ENCODE measurements around the gene ENTPD6.
"Not testable (repeated sequence)": the region's sequence is repeated elsewhere in the genome, so short reads cannot be mapped to it uniquely, and the experiment has no call there.

ENTPD6 gene

GRCh38 chr20:25252686-25253421 lies 57.3 kb downstream of the ENTPD6 start:
- ATAC-seq (ENCODE audit: low read depth): no peak
- no peak overlapping the region for H3K4me3 Mint-ChIP-seq
- no peaks in the 10 kb centered on the region for H3K9me3 Mint-ChIP-seq
- H3K27me3 Mint-ChIP-seq: no peaks in the 10 kb centered on the region
- H3K27ac Mint-ChIP-seq: no peak overlapping the region
- H3K4me1 Mint-ChIP-seq: peaks cover 15% of the 10 kb centered on the region
- DNase-seq (ENCODE audit: low spot score in 2 of 2): no peak
- peaks cover 2% of the 10 kb centered on the region for H3K36me3 Mint-ChIP-seq

DNA sequence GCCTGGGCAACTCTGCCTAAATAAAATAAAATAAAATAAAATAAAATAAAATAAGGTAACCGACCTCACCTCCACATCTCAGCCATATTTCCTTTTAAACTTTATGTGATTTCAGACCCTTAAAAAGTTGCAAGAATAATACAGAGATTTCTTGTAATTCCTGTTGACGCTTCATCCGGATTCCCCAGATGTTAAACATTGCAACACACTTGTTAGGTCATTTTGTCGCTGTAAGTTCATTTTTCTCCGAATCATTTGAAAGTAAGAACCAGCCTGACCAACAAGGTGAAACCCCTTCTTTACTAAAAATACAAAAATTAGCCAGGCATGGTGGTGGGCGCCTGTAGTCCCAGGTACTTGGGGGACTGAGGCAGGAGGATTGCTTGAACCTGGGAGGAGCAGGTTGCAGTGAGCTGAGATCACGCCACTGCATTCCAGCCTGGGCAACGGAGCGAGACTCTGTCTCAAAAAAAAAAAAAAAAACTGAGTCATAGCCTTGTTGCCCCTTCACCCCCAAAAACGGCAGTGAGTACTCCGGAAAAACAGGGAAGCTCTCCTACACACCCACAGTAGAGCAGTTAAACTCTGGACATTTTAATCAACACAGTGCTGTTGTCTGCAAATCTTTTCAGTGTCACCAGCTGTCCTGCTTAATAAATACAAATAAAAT lies 58.2 kb downstream of the ENTPD6 start:
- no peak overlapping the region for H3K27ac Mint-ChIP-seq
- no peaks in the 10 kb centered on the region for H3K27me3 Mint-ChIP-seq
- peaks cover 3% of the 10 kb centered on the region for H3K36me3 Mint-ChIP-seq
- DNase-seq (ENCODE audit: low spot score in 2 of 2) (no peak), ATAC-seq (ENCODE audit: low read depth) (no peak)
- no peak overlapping the region for H3K4me3 Mint-ChIP-seq
- no peaks in the 10 kb centered on the region for H3K9me3 Mint-ChIP-seq
- H3K4me1 Mint-ChIP-seq: peaks cover 15% of the 10 kb centered on the region

DNA sequence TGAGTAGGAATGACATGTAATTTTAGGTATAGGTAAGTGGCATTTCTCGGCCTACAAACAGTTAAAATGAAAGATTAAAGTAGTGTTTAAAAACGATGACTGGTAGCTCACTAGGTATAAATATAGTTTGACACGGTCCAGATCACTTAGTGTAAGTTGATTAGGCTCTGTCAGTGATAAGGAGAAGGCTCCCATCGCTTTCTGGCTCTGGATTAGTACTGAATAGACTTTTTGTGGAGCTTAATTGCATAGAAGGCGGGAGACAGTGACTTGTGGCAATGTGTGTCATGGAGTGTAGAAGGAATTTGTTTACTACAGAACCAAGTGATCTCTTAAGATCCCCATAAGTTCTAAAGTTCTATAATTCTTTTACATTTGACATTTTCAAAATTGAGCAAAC lies 59.1 kb downstream of the ENTPD6 start:
- peaks cover 9% of the 10 kb centered on the region for H3K4me1 Mint-ChIP-seq
- no peaks in the 10 kb centered on the region for H3K27me3 Mint-ChIP-seq
- DNase-seq (ENCODE audit: low spot score in 2 of 2) (no peak), ATAC-seq (ENCODE audit: low read depth) (no peak)
- H3K4me3 Mint-ChIP-seq: no peak overlapping the region
- peaks cover 8% of the 10 kb centered on the region for H3K36me3 Mint-ChIP-seq
- H3K9me3 Mint-ChIP-seq: no peaks in the 10 kb centered on the region
- H3K27ac Mint-ChIP-seq: no peak overlapping the region

- H3K36me3 Mint-ChIP-seq: peaks cover 10% of the 10 kb centered on the region
- H3K27ac Mint-ChIP-seq: no peak overlapping the region
- DNase-seq (ENCODE audit: low spot score in 2 of 2): no peak
- ATAC-seq (ENCODE audit: low read depth): no peak
- peaks cover 9% of the 10 kb centered on the region for H3K4me1 Mint-ChIP-seq
- H3K27me3 Mint-ChIP-seq: no peaks in the 10 kb centered on the region
- H3K4me3 Mint-ChIP-seq: no peak overlapping the region
- H3K9me3 Mint-ChIP-seq: no peaks in the 10 kb centered on the region
Measured at GRCh38 chr20:25254986-25255680, 59.6 kb downstream of the ENTPD6 start.

- ATAC-seq (ENCODE audit: low read depth): no peak
- H3K27ac Mint-ChIP-seq: no peak overlapping the region
- H3K27me3 Mint-ChIP-seq: no peaks in the 10 kb centered on the region
- H3K9me3 Mint-ChIP-seq: no peaks in the 10 kb centered on the region
- no peak for DNase-seq (ENCODE audit: low spot score in 2 of 2)
- H3K36me3 Mint-ChIP-seq: peaks cover 15% of the 10 kb centered on the region
- no peak overlapping the region for H3K4me3 Mint-ChIP-seq
- H3K4me1 Mint-ChIP-seq: peaks cover 6% of the 10 kb centered on the region
Measured at GRCh38 chr20:25256226-25256859, 60.8 kb downstream of the ENTPD6 start.

DNA sequence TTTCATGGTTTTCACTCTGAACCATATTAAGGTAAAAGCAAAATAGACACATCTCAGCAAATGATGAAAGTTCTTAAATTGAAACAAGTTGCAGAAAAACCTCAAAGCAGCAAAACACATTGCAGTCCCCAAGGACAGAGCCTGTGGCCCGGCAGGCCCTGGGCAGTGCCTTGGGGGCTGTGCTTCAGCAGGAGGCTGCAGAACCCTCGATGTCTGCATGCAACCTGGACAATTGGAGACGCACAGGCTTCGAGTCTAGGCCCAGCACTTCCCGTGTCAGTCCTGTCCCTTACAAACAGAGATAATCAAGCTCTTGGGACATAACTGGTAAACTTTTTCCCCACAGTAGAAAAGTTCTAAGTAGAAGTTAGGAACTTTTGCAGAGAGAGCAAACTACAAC lies 61.6 kb downstream of the ENTPD6 start:
- no peak for DNase-seq (ENCODE audit: low spot score in 2 of 2)
- H3K27me3 Mint-ChIP-seq: no peaks in the 10 kb centered on the region
- H3K4me1 Mint-ChIP-seq: peaks cover 6% of the 10 kb centered on the region
- peaks cover 21% of the 10 kb centered on the region for H3K36me3 Mint-ChIP-seq
- no peaks in the 10 kb centered on the region for H3K9me3 Mint-ChIP-seq
- H3K27ac Mint-ChIP-seq: no peak overlapping the region
- no peak for ATAC-seq (ENCODE audit: low read depth)
- H3K4me3 Mint-ChIP-seq: no peak overlapping the region

GRCh38 chr20:25257756-25258475 lies 62.4 kb downstream of the ENTPD6 start:
- DNase-seq (ENCODE audit: low spot score in 2 of 2) (no peak), ATAC-seq (ENCODE audit: low read depth) (no peak)
- Mint-ChIP-seq H3K4me1 (peaks cover 6% of the 10 kb centered on the region), H3K9me3 (no peaks in the 10 kb centered on the region), H3K27me3 (no peaks in the 10 kb centered on the region), H3K36me3 (peaks cover 21% of the 10 kb centered on the region), H3K4me3 (no peak overlapping the region), H3K27ac (no peak overlapping the region)

GRCh38 chr20:25258476-25258805 lies 62.9 kb downstream of the ENTPD6 start:
- DNase-seq (ENCODE audit: low spot score in 2 of 2) (no peak), ATAC-seq (ENCODE audit: low read depth) (no peak)
- Mint-ChIP-seq H3K4me3 (no peak overlapping the region), H3K27me3 (no peaks in the 10 kb centered on the region), H3K27ac (no peak overlapping the region), H3K36me3 (peaks cover 21% of the 10 kb centered on the region), H3K4me1 (peaks cover 6% of the 10 kb centered on the region), H3K9me3 (no peaks in the 10 kb centered on the region)

DNA sequence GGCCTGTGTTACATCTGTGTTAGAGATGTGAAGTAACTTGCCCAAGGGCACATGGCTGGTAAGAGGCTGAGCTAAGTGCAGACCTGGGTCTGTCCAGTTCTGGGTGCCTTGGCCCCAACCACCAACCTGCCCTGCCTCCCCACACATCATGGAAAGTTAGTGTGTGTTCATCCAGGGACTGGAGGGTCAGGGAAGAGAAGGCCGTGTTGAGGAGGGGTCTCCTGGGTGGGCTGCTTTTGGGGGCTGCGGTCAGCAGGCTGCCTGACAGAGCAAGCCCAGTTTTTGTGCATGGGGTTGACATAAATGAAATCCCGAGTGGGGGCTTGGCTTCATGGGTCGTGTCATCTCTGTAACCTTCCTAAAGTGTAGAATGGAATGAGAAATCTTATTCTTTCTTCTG lies 63.3 kb downstream of the ENTPD6 start:
- Mint-ChIP-seq H3K27me3 (no peaks in the 10 kb centered on the region), H3K27ac (no peak overlapping the region), H3K4me1 (peaks cover 6% of the 10 kb centered on the region), H3K36me3 (peaks cover 21% of the 10 kb centered on the region), H3K9me3 (no peaks in the 10 kb centered on the region), H3K4me3 (no peak overlapping the region)
- DNase-seq (ENCODE audit: low spot score in 2 of 2): no peak
- ATAC-seq (ENCODE audit: low read depth): no peak

GRCh38 chr20:25259358-25259757 lies 63.8 kb downstream of the ENTPD6 start:
- DNase-seq (ENCODE audit: low spot score in 2 of 2): no peak
- no peak for ATAC-seq (ENCODE audit: low read depth)
- Mint-ChIP-seq H3K4me3 (no peak overlapping the region), H3K9me3 (no peaks in the 10 kb centered on the region), H3K27ac (no peak overlapping the region), H3K27me3 (no peaks in the 10 kb centered on the region), H3K4me1 (peaks cover 5% of the 10 kb centered on the region), H3K36me3 (peaks cover 25% of the 10 kb centered on the region)

DNA sequence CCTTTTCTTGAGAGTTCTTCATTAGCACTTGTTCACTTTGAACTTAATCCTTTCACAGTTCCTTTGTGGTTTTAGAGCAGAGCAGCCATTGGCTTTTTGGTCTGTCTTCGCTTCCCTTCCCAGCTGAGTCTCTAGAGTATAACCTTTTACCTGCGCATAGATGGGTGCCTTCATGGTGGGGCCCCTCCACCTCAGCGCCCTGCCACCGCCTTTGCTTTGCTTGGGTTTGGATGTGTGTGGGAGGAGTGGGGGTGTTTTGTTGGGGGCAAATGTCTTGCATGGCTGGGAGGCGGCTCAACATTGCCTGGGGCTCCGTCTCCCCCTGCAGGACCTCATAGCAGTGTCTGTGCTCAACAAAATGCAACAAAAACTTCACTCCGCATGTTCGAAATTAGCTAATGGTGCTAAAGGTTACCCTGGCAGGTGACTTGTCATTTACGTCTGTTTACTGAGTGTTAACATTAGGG lies 64.3 kb downstream of the ENTPD6 start:
- Mint-ChIP-seq H3K27ac (no peak overlapping the region), H3K4me1 (peaks cover 2% of the 10 kb centered on the region), H3K9me3 (no peaks in the 10 kb centered on the region), H3K27me3 (no peaks in the 10 kb centered on the region), H3K36me3 (peaks cover 28% of the 10 kb centered on the region), H3K4me3 (no peak overlapping the region)
- DNase-seq (ENCODE audit: low spot score in 2 of 2): no peak
- no peak for ATAC-seq (ENCODE audit: low read depth)

DNA sequence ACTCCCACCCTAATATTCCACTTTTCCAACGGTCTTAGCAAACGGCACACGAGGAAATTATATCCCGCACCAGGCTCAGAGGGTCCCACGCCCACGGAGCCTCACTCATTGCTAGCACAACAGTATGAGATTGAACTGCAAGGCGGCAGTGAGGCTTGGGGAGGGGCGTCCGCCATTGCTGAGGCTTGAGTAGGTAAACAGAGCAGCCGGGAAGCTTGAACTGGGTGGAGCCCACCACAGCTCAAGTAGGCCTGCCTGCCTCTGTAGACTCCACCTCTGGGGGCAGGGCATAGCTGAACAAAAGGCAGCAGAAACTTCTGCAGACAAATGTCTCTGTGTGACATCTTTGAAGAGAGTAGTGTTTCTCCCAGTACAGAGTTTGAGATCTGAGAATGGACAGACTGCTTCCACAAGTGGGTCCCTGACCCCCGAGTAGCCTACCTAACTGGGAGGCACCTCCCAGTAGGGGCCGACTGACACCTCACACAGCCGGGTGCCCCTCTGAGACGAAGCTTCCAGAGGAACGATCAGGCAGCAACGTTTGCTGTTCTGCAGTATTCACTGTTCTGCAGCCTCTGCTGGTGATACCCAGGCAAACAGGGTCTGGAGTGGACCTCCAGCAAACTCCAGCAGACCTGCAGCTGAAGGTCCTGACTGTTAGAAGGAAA lies 65.4 kb downstream of the ENTPD6 start:
- H3K4me3 Mint-ChIP-seq; ATAC-seq (ENCODE audit: low read depth); H3K27me3 Mint-ChIP-seq; H3K4me1 Mint-ChIP-seq; H3K9me3 Mint-ChIP-seq; DNase-seq (ENCODE audit: low spot score in 2 of 2); H3K27ac Mint-ChIP-seq: not testable (repeated sequence)
- peaks cover 28% of the 10 kb centered on the region for H3K36me3 Mint-ChIP-seq

GRCh38 chr20:25269057-25269832 lies 73.7 kb downstream of the ENTPD6 start:
- ATAC-seq (ENCODE audit: low read depth) (no peak), DNase-seq (ENCODE audit: low spot score in 2 of 2) (no peak)
- Mint-ChIP-seq H3K36me3 (peaks cover 22% of the 10 kb centered on the region), H3K27ac (no peak overlapping the region), H3K4me3 (no peak overlapping the region), H3K9me3 (no peaks in the 10 kb centered on the region), H3K27me3 (no peaks in the 10 kb centered on the region), H3K4me1 (peaks cover 8% of the 10 kb centered on the region)
